NT2/D1 (cell line): ENCODE results near the gene UBE2C.

Experiments
- SUZ12 ChIP-seq: IDR thresholded peaks from 2 replicates; pipeline ENCODE4 v1.6.1; 2011; ENCODE audit not compliant: insufficient read length, insufficient read depth; ENCODE audit errors: extremely low read depth
- YY1 ChIP-seq: IDR thresholded peaks from 2 replicates; pipeline ENCODE4 v1.6.1; 2011; ENCODE audit not compliant: insufficient read length, insufficient read depth
- ZNF274 ChIP-seq: IDR thresholded peaks from 2 replicates; pipeline ENCODE4 v1.6.1; 2011; ENCODE audit warnings: mild to moderate bottlenecking, low read depth, low read length

DNA sequence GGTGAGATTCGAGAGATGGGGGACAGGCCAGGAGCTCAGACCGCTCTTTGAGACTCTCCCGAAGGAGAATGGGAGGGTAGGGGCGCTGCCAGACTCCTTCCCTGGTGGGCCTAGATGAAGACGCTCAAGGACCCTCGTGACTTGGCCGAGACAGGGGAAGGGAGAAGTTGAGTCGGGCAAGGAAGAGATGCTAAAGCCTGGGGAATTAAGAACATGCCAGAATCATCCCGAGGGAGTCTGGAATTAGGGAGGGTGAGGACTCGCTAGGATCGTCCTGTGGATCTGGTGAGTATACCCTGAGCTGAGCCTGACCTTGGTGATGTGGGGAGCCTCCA is 529 bp downstream of the UBE2C start:
- TF ChIP-seq SUZ12 (no peak), YY1 (no peak), ZNF274 (no peak)
